Measurements from ENCODE around the gene IGF1.

DNA sequence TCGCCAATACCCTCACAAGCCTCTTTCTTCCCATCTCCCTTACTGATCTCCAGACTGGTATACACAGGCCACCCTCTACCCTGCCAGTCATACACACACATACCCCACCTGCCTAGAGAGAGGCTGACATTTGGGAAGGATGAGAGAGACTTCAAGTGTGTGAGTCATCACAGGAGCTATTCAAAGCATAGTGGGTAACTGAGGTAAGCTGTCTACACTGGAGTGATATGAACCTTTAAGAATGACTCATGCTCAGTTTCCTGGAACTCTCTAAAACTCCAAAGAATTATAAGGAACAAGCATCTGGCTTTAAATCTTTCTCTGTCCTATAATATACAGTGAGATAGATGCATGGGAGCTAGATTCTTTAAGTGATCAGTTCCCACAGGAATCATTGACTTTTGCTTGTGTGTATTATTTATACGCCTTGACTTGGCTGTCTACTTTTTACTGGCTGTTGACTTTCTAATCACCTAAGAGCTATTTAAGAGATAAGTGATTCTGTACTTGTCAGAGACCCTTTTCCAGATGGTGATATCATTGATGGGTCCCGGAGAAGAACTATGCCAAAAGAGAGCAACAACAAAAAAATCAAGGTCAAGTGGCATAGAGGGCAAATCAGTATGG is 5.8 kb downstream of the IGF1 start:
- TF ChIP-seq POLR2A (IDR thresholded peaks at IDR 0.05): no peak
- TF ChIP-seq, protein P1, sequence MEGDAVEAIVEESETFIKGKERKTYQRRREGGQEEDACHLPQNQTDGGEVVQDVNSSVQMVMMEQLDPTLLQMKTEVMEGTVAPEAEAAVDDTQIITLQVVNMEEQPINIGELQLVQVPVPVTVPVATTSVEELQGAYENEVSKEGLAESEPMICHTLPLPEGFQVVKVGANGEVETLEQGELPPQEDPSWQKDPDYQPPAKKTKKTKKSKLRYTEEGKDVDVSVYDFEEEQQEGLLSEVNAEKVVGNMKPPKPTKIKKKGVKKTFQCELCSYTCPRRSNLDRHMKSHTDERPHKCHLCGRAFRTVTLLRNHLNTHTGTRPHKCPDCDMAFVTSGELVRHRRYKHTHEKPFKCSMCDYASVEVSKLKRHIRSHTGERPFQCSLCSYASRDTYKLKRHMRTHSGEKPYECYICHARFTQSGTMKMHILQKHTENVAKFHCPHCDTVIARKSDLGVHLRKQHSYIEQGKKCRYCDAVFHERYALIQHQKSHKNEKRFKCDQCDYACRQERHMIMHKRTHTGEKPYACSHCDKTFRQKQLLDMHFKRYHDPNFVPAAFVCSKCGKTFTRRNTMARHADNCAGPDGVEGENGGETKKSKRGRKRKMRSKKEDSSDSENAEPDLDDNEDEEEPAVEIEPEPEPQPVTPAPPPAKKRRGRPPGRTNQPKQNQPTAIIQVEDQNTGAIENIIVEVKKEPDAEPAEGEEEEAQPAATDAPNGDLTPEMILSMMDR (IDR thresholded peaks at IDR 0.05 in 4 of 5, conservative IDR thresholded peaks at IDR 0.05 in 1 of 5): no peak
